Effector memory CD4-positive, alpha-beta T cell (primary cell): Measurements from ENCODE around the gene TCAIM.
"Not testable (repeated sequence)": the region's sequence is repeated elsewhere in the genome, so short reads cannot be mapped to it uniquely, and the experiment has no call there.

ENCODE experiments used
- DNase-seq, 3 donors: peaks; one replicate each; pipeline ENCODE4 v3.0.0-alpha.2; 2020
- H3K27ac ChIP-seq: 2 replicates; pipeline ENCODE4 v1.7.0; 2013; ENCODE audit warnings: mild to moderate bottlenecking, low read length, moderate library complexity; ENCODE audit not compliant: insufficient read depth, poor library complexity, severe bottlenecking
- H3K27me3 ChIP-seq: replicated peaks from 2 replicates; pipeline ENCODE4 v1.7.0; 2013; ENCODE audit warnings: mild to moderate bottlenecking, low read length; ENCODE audit not compliant: insufficient read depth, control insufficient read depth, poor library complexity, severe bottlenecking
- H3K36me3 ChIP-seq: 2 replicates; pipeline ENCODE4 v1.7.0; 2013; ENCODE audit warnings: mild to moderate bottlenecking, low read length, moderate library complexity; ENCODE audit not compliant: control insufficient read depth, insufficient read depth
- H3K4me1 ChIP-seq: 2 replicates; pipeline ENCODE4 v1.7.0; 2013; ENCODE audit warnings: low read length, mild to moderate bottlenecking; ENCODE audit not compliant: control insufficient read depth, insufficient read depth, poor library complexity, severe bottlenecking
- H3K4me3 ChIP-seq: 2 replicates; pipeline ENCODE4 v1.7.0; 2013; ENCODE audit warnings: low read length, low read depth, mild to moderate bottlenecking; ENCODE audit not compliant: insufficient read depth, poor library complexity, severe bottlenecking
- H3K9me3 ChIP-seq: 2 replicates; pipeline ENCODE4 v1.7.0; 2013; ENCODE audit warnings: mild to moderate bottlenecking, low read length, moderate library complexity; ENCODE audit not compliant: control insufficient read depth

Gene TCAIM

GRCh38 chr3:44342176-44342790 is 3.7 kb downstream of the TCAIM start:
- Histone ChIP-seq H3K27ac (no peak overlapping the region), H3K36me3 (no peaks in the 10 kb centered on the region), H3K9me3 (no peaks in the 10 kb centered on the region), H3K4me1 (no peaks in the 10 kb centered on the region), H3K27me3 (no peaks in the 10 kb centered on the region), H3K4me3 (no peak overlapping the region)
- no peak for DNase-seq

- DNase-seq = no peak
- Histone ChIP-seq H3K9me3 (no peaks in the 10 kb centered on the region), H3K27me3 (no peaks in the 10 kb centered on the region), H3K36me3 (no peaks in the 10 kb centered on the region), H3K4me3 (no peak overlapping the region), H3K4me1 (no peaks in the 10 kb centered on the region), H3K27ac (no peak overlapping the region)
These were observed 4.9 kb downstream of the TCAIM start for GRCh38 chr3:44343421-44343820.

GRCh38 chr3:44346590-44346989 is 8.0 kb downstream of the TCAIM start:
- H3K4me3 ChIP-seq, H3K27ac ChIP-seq, H3K4me1 ChIP-seq, DNase-seq, H3K27me3 ChIP-seq, H3K36me3 ChIP-seq, H3K9me3 ChIP-seq: not testable (repeated sequence)

GRCh38 chr3:44348993-44349392 is 10.4 kb downstream of the TCAIM start:
- Histone ChIP-seq H3K36me3 (no peaks in the 10 kb centered on the region), H3K4me1 (no peaks in the 10 kb centered on the region), H3K9me3 (no peaks in the 10 kb centered on the region), H3K27me3 (no peaks in the 10 kb centered on the region), H3K4me3 (no peak overlapping the region), H3K27ac (no peak overlapping the region)
- DNase-seq = no peak

GRCh38 chr3:44353355-44353924 is 14.9 kb downstream of the TCAIM start:
- Histone ChIP-seq H3K27ac (no peak overlapping the region), H3K4me3 (no peak overlapping the region), H3K27me3 (no peaks in the 10 kb centered on the region), H3K9me3 (no peaks in the 10 kb centered on the region), H3K36me3 (peaks cover 11% of the 10 kb centered on the region), H3K4me1 (no peaks in the 10 kb centered on the region)
- DNase-seq = no peak

- no peaks in the 10 kb centered on the region for H3K4me1 ChIP-seq
- no peak overlapping the region for H3K27ac ChIP-seq
- no peaks in the 10 kb centered on the region for H3K27me3 ChIP-seq
- H3K4me3 ChIP-seq = no peak overlapping the region
- no peaks in the 10 kb centered on the region for H3K9me3 ChIP-seq
- DNase-seq = no peak
- H3K36me3 ChIP-seq = peaks cover 23% of the 10 kb centered on the region
These were observed 16.9 kb downstream of the TCAIM start for GRCh38 chr3:44355362-44356033.

- no peaks in the 10 kb centered on the region for H3K27me3 ChIP-seq
- no peaks in the 10 kb centered on the region for H3K9me3 ChIP-seq
These were observed 20.7 kb downstream of the TCAIM start for GRCh38 chr3:44359146-44359751.

GRCh38 chr3:44363591-44363990 is 25.0 kb downstream of the TCAIM start:
- no peaks in the 10 kb centered on the region for H3K27me3 ChIP-seq
- no peaks in the 10 kb centered on the region for H3K4me1 ChIP-seq
- no peak overlapping the region for H3K27ac ChIP-seq
- no peaks in the 10 kb centered on the region for H3K9me3 ChIP-seq
- no peak overlapping the region for H3K4me3 ChIP-seq
- H3K36me3 ChIP-seq = peaks cover 10% of the 10 kb centered on the region
- no peak for DNase-seq

More at GRCh38 chr3:44359146-44359751, 20.7 kb downstream of the TCAIM start:
- peaks cover 23% of the 10 kb centered on the region for H3K36me3 ChIP-seq
- H3K4me3 ChIP-seq = no peak overlapping the region
- DNase-seq = no peak
- no peaks in the 10 kb centered on the region for H3K4me1 ChIP-seq
- no peak overlapping the region for H3K27ac ChIP-seq

- Histone ChIP-seq H3K27ac (no peak overlapping the region), H3K4me3 (no peak overlapping the region), H3K27me3 (no peaks in the 10 kb centered on the region), H3K4me1 (no peaks in the 10 kb centered on the region), H3K9me3 (no peaks in the 10 kb centered on the region), H3K36me3 (no peaks in the 10 kb centered on the region)
- DNase-seq = no peak
These were observed 27.4 kb downstream of the TCAIM start for GRCh38 chr3:44365952-44366351.

- no peaks in the 10 kb centered on the region for H3K27me3 ChIP-seq
- H3K9me3 ChIP-seq = peaks cover 2% of the 10 kb centered on the region
- no peak for DNase-seq
- no peaks in the 10 kb centered on the region for H3K36me3 ChIP-seq
- no peak overlapping the region for H3K4me3 ChIP-seq
- H3K4me1 ChIP-seq = no peaks in the 10 kb centered on the region
- no peak overlapping the region for H3K27ac ChIP-seq
These were observed 36.9 kb downstream of the TCAIM start for GRCh38 chr3:44375450-44375849.
